A549 treated with AZD9567 at 1 μM for 4 hours (cell line): Measurements from ENCODE around the gene KPNA6. TPM values are rescaled to one million over a fixed set of nuclear protein-coding genes. Genes with fewer than 3 reads are reported as not detected.

Experiments used
- total RNA-seq: library from RNA; stranded (reverse); fragments of 200-300 nt; extraction: Qiagen RNA extraction; gene quantifications from 5 replicates; pipeline ENCODE4 v1.2.3, GENCODE V29; 2022; ENCODE audit not compliant: insufficient read depth

Gene KPNA6
- 13.0 to 22.9 TPM (median 13.6 TPM) in 5 replicates for total RNA-seq

GRCh38 chr1:32107742-32108661, at the start of gene KPNA6:
Gene KPNA6, plus strand, starts transcription at chr1:32108056. Its CDS starts 75 bp downstream, at chr1:32108131.

GRCh38 chr1:32072622-32073298, 35.1 kb upstream of the KPNA6 start, which contains the start of gene TMEM39B:
Gene TMEM39B, plus strand, starts transcription at chr1:32072939. Its CDS starts 109 bp downstream, at chr1:32073048.

GRCh38 chr1:32179443-32180185, 71.8 kb downstream of the KPNA6 start, which contains the start of gene TXLNA:
Gene TXLNA, plus strand, starts transcription at chr1:32179675. Its CDS starts 671 bp downstream, at chr1:32180346.

GRCh38 chr1:32200226-32201010, 92.6 kb downstream of the KPNA6 start, which contains the start of gene CCDC28B:
Gene CCDC28B, plus strand, starts transcription at chr1:32200595. Its CDS starts 1,341 bp downstream, at chr1:32201936.

GRCh38 chr1:32205401-32206370, 97.8 kb downstream of the KPNA6 start, which contains the start of gene IQCC:
Gene IQCC, plus strand, starts transcription at chr1:32205671. Its CDS starts 11 bp downstream, at chr1:32205682.

GRCh38 chr1:32208891-32209328, 101.1 kb downstream of the KPNA6 start, which contains the start of gene DCDC2B:
Gene DCDC2B, plus strand, starts transcription at chr1:32209089. Its CDS starts 5 bp downstream, at chr1:32209094.

GRCh38 chr1:32221980-32222755, 114.3 kb downstream of the KPNA6 start, which contains the start of the genes EIF3I and TMEM234:
Gene EIF3I, plus strand, starts transcription at chr1:32222407. Its CDS starts 35 bp downstream, at chr1:32222442.
Gene TMEM234, minus strand, starts transcription at chr1:32222353. Its CDS starts 31 bp downstream, at chr1:32222322.

Other genes with a start within 250 kb of the KPNA6 start
- gene PTP4A2, start 169.7 kb upstream of the KPNA6 start, total RNA-seq, result 154 to 255 TPM (median 169 TPM) in 5 replicates
- gene KHDRBS1, start 94.2 kb upstream of the KPNA6 start, total RNA-seq, result 120 to 137 TPM (median 136 TPM) in 5 replicates
- gene TMEM39B, start 35.1 kb upstream of the KPNA6 start, total RNA-seq, result 9.9 to 13.9 TPM (median 12.3 TPM) in 5 replicates
- 25.4 to 36.0 TPM (median 26.3 TPM) in 5 replicates for gene TXLNA, start 71.6 kb downstream of the KPNA6 start, total RNA-seq
- gene CCDC28B, start 92.5 kb downstream of the KPNA6 start, total RNA-seq, result 1.6 to 2.6 TPM (median 2.1 TPM) in 4 of 5 replicates, not detected in the other
- gene IQCC, start 97.6 kb downstream of the KPNA6 start, total RNA-seq, result 1.00 to 2.5 TPM (median 1.7 TPM) in 5 replicates
- gene DCDC2B, start 101.0 kb downstream of the KPNA6 start, total RNA-seq, result not detected in 5 replicates
- 7.2 to 8.6 TPM (median 8.1 TPM) in 5 replicates for gene TMEM234, start 114.3 kb downstream of the KPNA6 start, total RNA-seq
- 248 to 291 TPM (median 268 TPM) in 5 replicates for gene EIF3I, start 114.4 kb downstream of the KPNA6 start, total RNA-seq
- gene FAM167B, start 139.2 kb downstream of the KPNA6 start, total RNA-seq, result 0.44 to 0.79 TPM (median 0.57 TPM) in 4 of 5 replicates, not detected in the other
- 0.03 to 0.08 TPM (median 0.06 TPM) in 3 of 5 replicates, not detected in the others for gene LCK, start 143.2 kb downstream of the KPNA6 start, total RNA-seq
- 52.7 to 56.4 TPM (median 54.8 TPM) in 5 replicates for gene HDAC1, start 184.0 kb downstream of the KPNA6 start, total RNA-seq
- 59.8 to 69.6 TPM (median 68.4 TPM) in 5 replicates for gene MARCKSL1, start 228.2 kb downstream of the KPNA6 start, total RNA-seq